Ishikawa (cell line): Measurements from ENCODE around the gene ARID1B.

Source experiments
- CEBPB ChIP-seq: IDR thresholded peaks from 2 replicates; pipeline ENCODE4 v1.6.1; 2012
- CREB1 ChIP-seq: IDR thresholded peaks from 2 replicates; pipeline ENCODE4 v1.6.1; 2012; ENCODE audit warnings: low read depth
- EGR1 ChIP-seq: IDR thresholded peaks from 2 replicates; pipeline ENCODE4 v1.6.1; 2012
- EP300 ChIP-seq: IDR thresholded peaks from 2 replicates; pipeline ENCODE4 v1.6.1; 2012; ENCODE audit warnings: borderline replicate concordance
- FOXM1 ChIP-seq: IDR thresholded peaks from 2 replicates; pipeline ENCODE4 v1.6.1; 2012; ENCODE audit warnings: low read depth, borderline replicate concordance
- MAX ChIP-seq: IDR thresholded peaks from 2 replicates; pipeline ENCODE4 v1.6.1; 2012
- NFIC ChIP-seq: IDR thresholded peaks from 2 replicates; pipeline ENCODE4 v1.6.1; 2012
- RAD21 ChIP-seq: IDR thresholded peaks from 2 replicates; pipeline ENCODE4 v1.6.1; 2012; ENCODE audit warnings: low read depth
- REST ChIP-seq: IDR thresholded peaks from 2 replicates; pipeline ENCODE4 v1.6.1; 2012; ENCODE audit warnings: low read depth, mild to moderate bottlenecking
- TAF1 ChIP-seq: IDR thresholded peaks from 2 replicates; pipeline ENCODE4 v1.6.1; 2012; ENCODE audit warnings: low read depth, mild to moderate bottlenecking
- TCF12 ChIP-seq: IDR thresholded peaks from 2 replicates; pipeline ENCODE4 v1.6.1; 2012; ENCODE audit warnings: low read depth
- TEAD4 ChIP-seq: IDR thresholded peaks from 2 replicates; pipeline ENCODE4 v1.6.1; 2012
- USF1 ChIP-seq: IDR thresholded peaks from 2 replicates; pipeline ENCODE4 v1.6.1; 2012
- YY1 ChIP-seq: IDR thresholded peaks from 2 replicates; pipeline ENCODE4 v1.6.1; 2012; ENCODE audit warnings: low read depth
- ZBTB7A ChIP-seq: IDR thresholded peaks from 2 replicates; pipeline ENCODE4 v1.6.1; 2012; ENCODE audit warnings: low read depth

ARID1B gene

GRCh38 chr6:157068691-157069324, 291.6 kb downstream of the ARID1B start:
- TF ChIP-seq MAX (no peak), FOXM1 (no peak), TAF1 (no peak), TCF12 (no peak), RAD21 (no peak), CEBPB (no peak), TEAD4 (no peak), YY1 (no peak), EP300 (no peak), ZBTB7A (no peak), NFIC (no peak), REST (no peak), CREB1 (no peak), EGR1 (no peak), USF1 (no peak)

- TF ChIP-seq EGR1 (no peak), TAF1 (no peak), TCF12 (peak; percentile 31; the same call in 1 of the 2 replicates), EP300 (no peak; the same call in 1 of the 2 replicates), FOXM1 (peak; percentile 56; the same call in 1 of the 2 replicates), RAD21 (no peak), YY1 (no peak), TEAD4 (peak; percentile 88), CEBPB (no peak), ZBTB7A (no peak), MAX (no peak), CREB1 (no peak), USF1 (no peak), REST (no peak), NFIC (peak; percentile 66)
These were observed 292.4 kb downstream of the ARID1B start for GRCh38 chr6:157069585-157069984.

GRCh38 chr6:157070403-157071107, 293.4 kb downstream of the ARID1B start:
- TF ChIP-seq TAF1 (no peak), TCF12 (peak; percentile 87), ZBTB7A (no peak), RAD21 (peak; percentile 9; the same call in 1 of the 2 replicates), CREB1 (no peak), REST (no peak), EGR1 (no peak), YY1 (no peak), USF1 (no peak), TEAD4 (peak; percentile 83), NFIC (peak; percentile 91), FOXM1 (no peak; the same call in 1 of the 2 replicates), MAX (no peak), EP300 (peak; percentile 59; the same call in 1 of the 2 replicates), CEBPB (0 out of 2 replicates have a peak, but pooled peaks have one; percentile 14)
